Activated CD4-positive, alpha-beta T cell treated with anti-CD3 and anti-CD28 coated beads for 24 hours (primary cell): ENCODE data around the gene CLIP3.

Experiments used
- DNase-seq, 2 donors: peaks; one replicate each; pipeline ENCODE4 v3.0.0-alpha.2; 2020; ENCODE audit warnings: low read depth in 2 of 2

Gene CLIP3

DNA sequence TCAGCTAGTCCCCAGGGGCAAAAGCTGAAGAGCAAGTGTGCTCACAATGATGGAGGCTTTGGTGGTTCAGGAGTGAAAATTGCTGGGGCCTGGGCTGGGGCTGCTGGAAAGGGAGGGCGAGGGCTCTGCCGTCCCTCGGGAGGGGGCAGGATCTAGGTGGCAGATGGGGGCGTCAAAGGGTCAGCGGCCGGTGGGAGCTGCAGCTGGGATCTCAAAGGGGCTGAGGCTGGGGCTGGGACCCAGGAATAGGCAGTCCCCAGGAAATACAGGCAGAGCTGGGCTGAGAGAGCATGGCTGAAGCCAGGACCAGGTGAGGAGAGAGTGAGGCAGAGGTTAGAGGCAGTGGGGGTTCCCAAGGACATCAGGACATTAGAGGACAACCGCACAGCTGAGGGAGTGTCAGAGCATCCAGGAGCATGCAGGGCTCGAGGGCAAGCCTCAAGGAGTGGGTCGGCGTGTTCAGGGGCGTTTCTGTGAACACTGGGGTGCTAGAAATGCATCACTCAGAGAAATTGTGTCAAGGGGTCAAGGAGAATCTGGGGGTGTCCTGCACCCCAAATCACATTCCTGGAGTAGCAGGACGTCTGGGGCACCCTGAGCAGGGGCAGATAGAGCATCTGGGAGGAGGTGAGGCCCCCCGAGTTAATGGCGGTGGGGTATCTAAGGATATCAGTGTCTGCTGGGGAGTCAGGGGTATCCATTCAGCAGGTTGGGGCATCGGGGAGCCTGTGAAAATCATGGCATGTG is 22.9 kb downstream of the CLIP3 start:
- no peak for DNase-seq

GRCh38 chr19:36009220-36009619 is 23.5 kb downstream of the CLIP3 start:
- no peak for DNase-seq

- DNase-seq: no peak
These were observed 24.2 kb downstream of the CLIP3 start, which contains the start of gene SYNE4 for GRCh38 chr19:36008336-36008978. Gene SYNE4, minus strand, starts transcription at chr19:36008813. Its CDS starts 132 bp downstream, at chr19:36008681.

GRCh38 chr19:36006955-36007354 is 25.7 kb downstream of the CLIP3 start:
- DNase-seq: no peak

- DNase-seq: no peak
These were observed 29.4 kb downstream of the CLIP3 start for GRCh38 chr19:36003284-36003683.

GRCh38 chr19:36001605-36002004 is 31.1 kb downstream of the CLIP3 start:
- DNase-seq: no peak

DNA sequence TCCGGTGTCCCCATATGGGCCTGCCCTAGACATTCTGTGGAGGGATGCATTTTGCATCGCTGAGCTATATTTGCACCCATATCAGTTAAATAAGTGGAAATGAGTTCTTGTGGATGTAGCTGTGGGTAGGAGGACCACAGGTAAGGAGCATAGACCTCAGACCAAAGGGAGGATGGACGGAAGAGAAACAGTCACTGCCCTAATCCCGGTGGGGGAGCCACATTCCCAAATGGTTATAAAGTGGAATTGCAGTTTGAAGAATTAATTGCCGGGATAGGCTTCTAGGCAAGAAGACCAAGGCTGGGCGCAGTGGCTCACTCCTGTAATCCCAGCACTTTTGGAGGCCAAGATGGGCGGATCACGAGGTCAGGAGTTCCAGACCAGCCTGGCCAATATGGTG is 35.9 kb downstream of the CLIP3 start:
- no peak for DNase-seq

DNA sequence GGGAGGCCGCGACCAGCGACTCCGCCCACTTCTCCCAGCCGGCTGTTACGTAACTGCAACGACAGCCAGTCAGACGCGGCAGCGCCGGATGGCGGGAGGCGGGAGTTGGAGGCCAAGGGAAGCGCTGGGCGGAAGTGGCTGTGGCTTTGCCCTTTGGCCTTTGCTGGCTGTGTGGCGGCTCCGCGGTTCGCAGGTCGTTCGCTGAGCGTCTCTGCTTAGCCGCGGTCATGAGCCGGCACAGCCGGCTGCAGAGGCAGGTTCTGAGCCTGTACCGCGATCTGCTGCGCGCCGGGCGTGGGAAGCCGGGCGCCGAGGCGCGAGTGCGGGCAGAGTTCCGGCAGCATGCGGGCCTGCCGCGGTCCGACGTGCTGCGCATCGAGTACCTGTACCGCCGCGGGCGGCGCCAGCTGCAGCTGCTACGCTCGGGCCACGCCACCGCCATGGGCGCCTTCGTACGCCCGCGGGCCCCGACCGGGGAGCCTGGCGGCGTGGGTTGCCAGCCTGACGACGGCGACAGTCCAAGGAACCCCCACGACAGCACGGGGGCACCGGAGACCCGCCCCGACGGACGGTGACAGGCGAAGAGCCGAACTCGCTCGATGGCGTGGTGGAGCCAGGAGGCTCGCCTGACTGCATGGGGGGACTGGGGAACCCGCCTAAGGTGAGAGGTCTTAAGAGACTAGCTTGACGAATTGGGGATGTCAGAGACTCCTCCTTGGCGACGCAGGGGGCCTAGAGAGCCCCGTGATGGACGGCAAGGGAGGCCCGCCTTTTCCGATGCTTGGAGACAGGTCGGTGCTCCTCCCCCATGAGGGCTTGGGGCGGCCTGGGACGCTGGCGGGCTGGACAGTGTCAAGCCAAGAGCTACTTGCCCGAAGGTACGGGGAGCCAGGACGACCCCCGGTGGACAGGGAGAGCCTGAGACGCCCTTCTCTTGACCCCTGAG is 37.4 kb downstream of the CLIP3 start, which contains the start of gene SDHAF1:
Gene SDHAF1 (plus strand): TSS at position 141 of the 946 bp plus-strand sequence. CDS start 87 bp downstream, at position 228.
- peak; percentile 92 to 95 for DNase-seq

GRCh38 chr19:35993923-35994598 is 38.6 kb downstream of the CLIP3 start:
- DNase-seq: no peak

- no peak for DNase-seq
These were observed 39.5 kb downstream of the CLIP3 start for GRCh38 chr19:35992907-35993765.

DNA sequence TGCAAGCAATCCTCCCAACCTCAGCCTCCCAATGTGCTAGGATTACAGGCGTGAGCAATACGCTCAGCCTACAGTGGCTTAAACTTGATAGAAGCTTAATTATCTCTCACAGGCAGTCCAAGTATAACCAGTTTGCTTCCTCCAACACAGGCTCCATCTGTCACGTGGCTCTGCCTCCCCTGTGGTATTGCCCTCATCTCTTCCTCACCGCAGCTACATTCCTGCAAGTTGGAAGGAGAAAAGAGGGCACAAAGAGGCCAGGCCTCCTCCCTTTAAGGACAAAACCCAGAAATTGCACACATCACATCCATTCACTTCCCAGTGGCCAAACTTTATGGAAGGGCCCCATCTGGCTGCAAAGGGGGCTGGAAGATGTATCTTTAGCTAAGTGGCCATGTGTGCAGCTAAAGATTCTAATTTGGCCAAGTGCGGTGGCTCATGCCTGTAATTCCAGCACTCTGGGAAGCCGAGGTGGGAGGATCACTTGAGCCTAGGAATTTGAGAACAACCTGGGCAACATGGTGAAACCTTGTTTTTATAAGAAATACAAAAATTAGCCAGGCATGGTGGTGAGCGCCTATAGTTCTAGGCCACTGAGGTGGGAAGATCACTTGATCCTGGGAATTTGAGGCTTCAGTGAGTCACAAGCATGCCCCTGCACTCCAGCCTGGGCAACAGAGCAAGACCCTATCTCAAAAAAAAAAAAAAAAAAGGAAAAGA is 40.8 kb downstream of the CLIP3 start:
- DNase-seq: no peak

- no peak for DNase-seq
These were observed 41.6 kb downstream of the CLIP3 start for GRCh38 chr19:35990771-35991730.

GRCh38 chr19:35990156-35990555 is 42.5 kb downstream of the CLIP3 start:
- no peak for DNase-seq

GRCh38 chr19:35988824-35989223 is 43.8 kb downstream of the CLIP3 start:
- no peak for DNase-seq

- DNase-seq: no peak
These were observed 45.1 kb downstream of the CLIP3 start for GRCh38 chr19:35987571-35987896.

- peak in 1 of 2 donors; percentile 14 for DNase-seq
These were observed 45.8 kb downstream of the CLIP3 start for GRCh38 chr19:35986664-35987570.

- no peak for DNase-seq
These were observed 46.6 kb downstream of the CLIP3 start for GRCh38 chr19:35986111-35986510.

DNA sequence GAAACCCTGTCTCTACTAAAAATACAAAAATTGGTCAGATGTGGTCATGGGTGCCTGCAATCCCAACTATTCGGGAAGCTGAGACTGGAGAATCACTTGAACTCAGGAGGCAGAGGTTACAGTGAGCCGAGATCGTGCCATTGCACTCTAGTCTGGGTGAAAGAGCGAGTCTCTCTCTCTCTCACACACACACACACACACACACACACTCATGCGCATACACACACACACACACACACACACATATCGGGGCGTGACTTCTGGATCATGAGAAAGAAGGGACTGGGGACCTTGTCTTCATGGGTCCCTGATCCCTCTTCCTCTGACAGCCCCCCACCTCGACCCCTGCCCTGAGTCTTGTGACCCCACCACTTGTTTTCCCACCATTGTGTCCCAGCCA is 49.5 kb downstream of the CLIP3 start:
- no peak for DNase-seq
